Prostate gland (tissue), 2 donors: Measurements from ENCODE around the gene MRPL10. TPM values are rescaled to one million over a fixed set of nuclear protein-coding genes. Genes with fewer than 3 reads are reported as not detected.

Experiments
- DNase-seq: peaks from one replicate; pipeline ENCODE4 v3.0.0-alpha.2; 2019; ENCODE audit warnings: low spot score
- H3K27ac ChIP-seq, 2 donors: fragments of 200-600 bp; sonication (generic); 2 replicates each; pipeline ENCODE4 v1.5.1; 2017 to 2019
- H3K27me3 ChIP-seq: fragments of 200-600 bp; sonication (generic); replicated peaks from 2 replicates; pipeline ENCODE4 v1.5.1; 2019; ENCODE audit not compliant: insufficient read depth
- H3K36me3 ChIP-seq, 2 donors: fragments of 200-600 bp; sonication (generic); 1 replicate in 1 of 2; 2 replicates in 1 of 2; pipeline versions ENCODE4 v1.5.1 to v1.8.1; 2017 to 2019
- H3K4me1 ChIP-seq: fragments of 200-600 bp; sonication (generic); replicated peaks from 2 replicates; pipeline ENCODE4 v1.5.1; 2019
- H3K4me3 ChIP-seq, 2 donors: fragments of 200-600 bp; sonication (generic); 2 replicates each; pipeline ENCODE4 v1.5.1; 2017 to 2019
- H3K9me3 ChIP-seq: fragments of 200-600 bp; sonication (generic); 2 replicates; pipeline ENCODE4 v1.5.1; 2017
- CTCF ChIP-seq, 4 experiments: fragments of 200-600 bp in 2 of 4; fragments of 450-650 bp in 2 of 4; sonication (generic) in 2 of 4; IDR thresholded peaks; 1 replicate in 3 of 4; 2 replicates in 1 of 4; pipeline ENCODE4 v1.5.1; 2016 to 2019; ENCODE audit warnings: antibody characterized with exemption in 4 of 4, mild to moderate bottlenecking in 2 of 4, moderate library complexity in 2 of 4
- POLR2A ChIP-seq: fragments of 450-650 bp; IDR thresholded peaks from one replicate; pipeline ENCODE4 v1.6.1; 2016; ENCODE audit warnings: antibody characterized with exemption, mild to moderate bottlenecking
- POLR2AphosphoS5 ChIP-seq: sonication (generic); formaldehyde crosslinking; IDR thresholded peaks from one replicate; pipeline ENCODE4 v1.6.1; 2017; ENCODE audit warnings: antibody characterized with exemption
- WGBS: methylation state at CpG from one replicate; pipeline ENCODE4 v1.1.5; 2018; 5-methylcytosine and 5-hydroxymethylcytosine counted together
- intact Hi-C: fragments of 100-400 bp; cut with DNase I; formaldehyde crosslinking; loops from one replicate; pipeline ENCODE4 v1.14.2; 2022
- total RNA-seq, 2 donors: library from RNA; depleted of rRNA; stranded (reverse); fragments of >200 nt; gene quantifications; one replicate each; pipeline ENCODE4 v1.1.0, GENCODE V29; 2016

Gene MRPL10
- total RNA-seq, 2 donors from 2014 or later, result 46.6 to 47.0 TPM

- DNase-seq, result no peak
- intact Hi-C loops, result loop anchor here (10.0 kb wide), 1 partner anchor 107 kb away; the partner anchor contains the start of gene TBKBP1
- no peak for TF ChIP-seq POLR2A
- TF ChIP-seq POLR2AphosphoS5, result no peak
- TF ChIP-seq CTCF (IDR thresholded peaks at IDR 0.05), result no peak
- no peaks in the 10 kb centered on the region for H3K36me3 ChIP-seq
- no peaks in the 10 kb centered on the region for H3K4me1 ChIP-seq
- no peak overlapping the region for H3K27ac ChIP-seq
- no peak overlapping the region for H3K4me3 ChIP-seq
- H3K9me3 ChIP-seq, result no peaks in the 10 kb centered on the region
- no peaks in the 10 kb centered on the region for H3K27me3 ChIP-seq
- WGBS, result 45% methylated on average over 6 of the region's 6 CpGs
These were observed 29.4 kb downstream of the MRPL10 start for GRCh38 chr17:47801906-47802305.

- no peak for DNase-seq
- WGBS, result 76% methylated on average over 4 of the region's 4 CpGs
- TF ChIP-seq POLR2A, result no peak
- TF ChIP-seq CTCF (IDR thresholded peaks at IDR 0.05), result no peak
- no peak for TF ChIP-seq POLR2AphosphoS5
- intact Hi-C loops, result loop anchor here (10.0 kb wide), 1 partner anchor 106 kb away; the partner anchor contains the start of gene TBKBP1
- no peaks in the 10 kb centered on the region for H3K4me1 ChIP-seq
- H3K27ac ChIP-seq, result no peak overlapping the region
- no peaks in the 10 kb centered on the region for H3K9me3 ChIP-seq
- no peak overlapping the region for H3K4me3 ChIP-seq
- no peaks in the 10 kb centered on the region for H3K27me3 ChIP-seq
- no peaks in the 10 kb centered on the region for H3K36me3 ChIP-seq
These were observed 30.1 kb downstream of the MRPL10 start for GRCh38 chr17:47801176-47801765.

GRCh38 chr17:47800686-47801085 is 30.7 kb downstream of the MRPL10 start:
- H3K36me3 ChIP-seq, result no peaks in the 10 kb centered on the region
- no peak for TF ChIP-seq CTCF (IDR thresholded peaks at IDR 0.05)
- no peak for TF ChIP-seq POLR2A
- no peak for TF ChIP-seq POLR2AphosphoS5
- H3K27ac ChIP-seq, result no peak overlapping the region
- H3K4me1 ChIP-seq, result no peaks in the 10 kb centered on the region
- intact Hi-C loops, result loop anchor here (10.0 kb wide), 1 partner anchor 106 kb away; the partner anchor contains the start of gene TBKBP1
- DNase-seq, result no peak
- no peak overlapping the region for H3K4me3 ChIP-seq
- WGBS, result 83% methylated on average over 12 of the region's 12 CpGs
- no peaks in the 10 kb centered on the region for H3K9me3 ChIP-seq
- H3K27me3 ChIP-seq, result no peaks in the 10 kb centered on the region

GRCh38 chr17:47797797-47798196 is 33.5 kb downstream of the MRPL10 start:
- no peak for TF ChIP-seq CTCF (IDR thresholded peaks at IDR 0.05)
- Histone ChIP-seq H3K27me3 (peaks cover 5% of the 10 kb centered on the region), H3K36me3 (no peaks in the 10 kb centered on the region), H3K27ac (no peak overlapping the region), H3K9me3 (no peaks in the 10 kb centered on the region), H3K4me1 (no peaks in the 10 kb centered on the region), H3K4me3 (no peak overlapping the region)
- WGBS, result 56% methylated on average over 2 of the region's 2 CpGs
- DNase-seq, result no peak
- intact Hi-C loops, result no loop called here

GRCh38 chr17:47792979-47793378 is 38.4 kb downstream of the MRPL10 start:
- intact Hi-C loops, result loop anchor here (5.0 kb wide), 1 partner anchor 131 kb away; no protein-coding TSS in a partner anchor
- H3K4me1 ChIP-seq, result peaks cover 3% of the 10 kb centered on the region
- no peak for DNase-seq
- H3K27ac ChIP-seq, result no peak overlapping the region
- no peaks in the 10 kb centered on the region for H3K36me3 ChIP-seq
- 73% methylated on average over 6 of the region's 6 CpGs for whole genome bisulfite sequencing
- peaks cover 5% of the 10 kb centered on the region for H3K27me3 ChIP-seq
- H3K9me3 ChIP-seq, result no peaks in the 10 kb centered on the region
- H3K4me3 ChIP-seq, result no peak overlapping the region
- TF ChIP-seq CTCF (IDR thresholded peaks at IDR 0.05), result no peak
- TF ChIP-seq POLR2AphosphoS5, result no peak
- TF ChIP-seq POLR2A, result no peak
